A673 (cell line): Measurements from ENCODE around the gene FLCN. TPM values are rescaled to one million over a fixed set of nuclear protein-coding genes. Genes with fewer than 3 reads are reported as not detected.

Experiments used
- BruUV-seq: library from RNA; stranded (reverse); fragments of 400-500 nt; replicated peaks from 2 replicates; lab custom pipeline; 2021; lab: Mats Ljungman, UMichigan
- CTCF ChIA-PET: fragments of 300-600 bp; sonication (Branson Sonifier 250); formaldehyde crosslinking; loops from one replicate; lab custom pipeline; 2022; ENCODE audit warnings: antibody characterized with exemption; lab: Charles Lee
- POLR2A ChIA-PET: fragments of 300-600 bp; sonication (Branson Sonifier 250); formaldehyde crosslinking; loops from one replicate; lab custom pipeline; 2022; ENCODE audit warnings: antibody characterized with exemption; ENCODE audit not compliant: low non-redundant PET; lab: Charles Lee
- DNase-seq: peaks from one replicate; pipeline ENCODE4 v3.0.0-alpha.2; 2015; ENCODE audit warnings: low spot score
- H3K27ac ChIP-seq: fragments of 200-600 bp; sonication (generic); 2 replicates; pipeline ENCODE4 v1.5.1; 2016; ENCODE audit warnings: mixed run types, low read depth, mild to moderate bottlenecking, mixed read lengths, antibody characterized with exemption, low read length; ENCODE audit not compliant: poor library complexity, severe bottlenecking
- H3K27me3 ChIP-seq: fragments of 200-600 bp; sonication (generic); replicated peaks from 2 replicates; pipeline ENCODE4 v1.6.1; 2017; ENCODE audit warnings: mixed run types, low read depth, mild to moderate bottlenecking, mixed read lengths, antibody characterized with exemption, low read length; ENCODE audit not compliant: insufficient read depth, poor library complexity
- H3K36me3 ChIP-seq: fragments of 200-600 bp; sonication (generic); 2 replicates; pipeline ENCODE4 v1.6.1; 2016; ENCODE audit warnings: mixed run types, mild to moderate bottlenecking, mixed read lengths, antibody characterized with exemption, low read length; ENCODE audit not compliant: insufficient read depth, poor library complexity, severe bottlenecking
- H3K4me1 ChIP-seq: fragments of 200-600 bp; sonication (generic); 2 replicates; pipeline ENCODE4 v1.6.1; 2017; ENCODE audit warnings: mixed run types, mild to moderate bottlenecking, mixed read lengths, antibody characterized with exemption, low read length; ENCODE audit not compliant: insufficient read depth, poor library complexity, severe bottlenecking
- H3K4me3 ChIP-seq: fragments of 200-600 bp; sonication (generic); 2 replicates; pipeline ENCODE4 v1.5.1; 2016; ENCODE audit warnings: low read depth, mixed run types, mild to moderate bottlenecking, mixed read lengths, low read length; ENCODE audit not compliant: poor library complexity, severe bottlenecking
- H3K9me3 ChIP-seq: fragments of 200-600 bp; sonication (generic); 2 replicates; pipeline ENCODE4 v1.6.1; 2016; ENCODE audit warnings: mixed run types, low read depth, mild to moderate bottlenecking, mixed read lengths, antibody characterized with exemption, low read length; ENCODE audit not compliant: poor library complexity, severe bottlenecking
- EZH2 ChIP-seq: fragments of 200-600 bp; sonication (generic); IDR thresholded peaks from 2 replicates; pipeline ENCODE4 v1.6.1; 2017; ENCODE audit warnings: borderline replicate concordance, low read depth, mild to moderate bottlenecking, mixed read lengths, antibody characterized with exemption, low read length; ENCODE audit not compliant: poor library complexity, severe bottlenecking
- intact Hi-C: fragments of 100-400 bp; cut with micrococcal nuclease; formaldehyde crosslinking; loops from one replicate; pipeline ENCODE4 v1.10.0; 2022; ENCODE audit not compliant: unreplicated experiment
- total RNA-seq: library from RNA; stranded (reverse); gene quantifications from 2 replicates; pipeline ENCODE4 v1.2.3, GENCODE V29; 2021
- TF ChIP-seq, protein P1 (sequence below): fragments of 300-800, 200-600 bp; sonication (generic); conservative IDR thresholded peaks from 2 replicates; pipeline ENCODE4 v1.5.1; 2017; ENCODE audit warnings: low read depth, mild to moderate bottlenecking, antibody characterized with exemption, low read length, moderate library complexity, mixed read lengths

The FLCN gene
- total RNA-seq, 1 experiment from 2014 or later = 60.2 TPM

DNA sequence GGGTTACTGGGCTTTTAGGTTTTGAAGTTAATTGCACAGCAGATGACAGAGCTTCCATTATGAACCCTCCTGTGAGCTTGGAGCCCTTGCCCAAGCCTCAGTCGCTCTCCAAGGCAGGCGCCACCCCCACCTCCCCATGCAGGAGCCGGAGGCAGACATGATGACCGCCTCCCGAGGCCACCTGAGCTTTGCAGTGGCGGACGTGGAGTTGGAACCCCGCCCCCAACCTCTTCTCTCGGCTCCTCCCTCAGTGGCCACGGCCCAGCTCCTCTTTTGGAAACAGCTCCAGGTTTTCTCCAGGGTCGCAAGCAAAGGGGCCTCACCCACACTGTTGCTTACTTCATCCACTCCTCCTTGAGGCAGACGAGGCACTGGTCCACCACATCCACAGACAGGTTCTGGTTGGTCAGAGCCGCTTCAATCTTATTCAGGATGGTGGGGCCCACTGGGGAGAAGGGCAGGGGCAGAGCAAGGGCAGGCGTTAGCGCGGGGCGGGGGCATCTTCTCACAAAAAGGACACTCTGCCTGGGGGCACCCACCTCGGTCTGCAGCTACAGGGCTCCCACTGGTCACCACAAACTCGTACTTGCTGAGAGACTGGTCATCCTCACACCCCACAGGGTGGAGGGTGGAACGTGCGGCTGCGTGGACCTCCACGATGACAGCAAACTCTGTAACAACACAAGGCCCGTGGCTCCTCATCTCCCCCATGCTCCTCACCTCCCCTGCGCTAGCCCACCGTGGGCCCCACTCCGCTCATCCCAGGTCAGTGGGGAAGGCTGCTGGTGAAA, 22.1 kb downstream of the FLCN start:
- Histone ChIP-seq H3K4me1 (no peaks in the 10 kb centered on the region), H3K27me3 (no peaks in the 10 kb centered on the region), H3K4me3 (no peak overlapping the region), H3K27ac (no peak overlapping the region), H3K36me3 (peaks cover 45% of the 10 kb centered on the region), H3K9me3 (no peaks in the 10 kb centered on the region)
- CTCF ChIA-PET = no interaction called here
- no peak for DNase-seq
- intact Hi-C loops = loop anchor here (5.0 kb wide), 1 partner anchor 52 kb away; no protein-coding TSS in a partner anchor
- POLR2A ChIA-PET = no interaction called here
- no TSS peak for BruUV-seq
- no peak for TF ChIP-seq EZH2
- TF ChIP-seq, protein P1, sequence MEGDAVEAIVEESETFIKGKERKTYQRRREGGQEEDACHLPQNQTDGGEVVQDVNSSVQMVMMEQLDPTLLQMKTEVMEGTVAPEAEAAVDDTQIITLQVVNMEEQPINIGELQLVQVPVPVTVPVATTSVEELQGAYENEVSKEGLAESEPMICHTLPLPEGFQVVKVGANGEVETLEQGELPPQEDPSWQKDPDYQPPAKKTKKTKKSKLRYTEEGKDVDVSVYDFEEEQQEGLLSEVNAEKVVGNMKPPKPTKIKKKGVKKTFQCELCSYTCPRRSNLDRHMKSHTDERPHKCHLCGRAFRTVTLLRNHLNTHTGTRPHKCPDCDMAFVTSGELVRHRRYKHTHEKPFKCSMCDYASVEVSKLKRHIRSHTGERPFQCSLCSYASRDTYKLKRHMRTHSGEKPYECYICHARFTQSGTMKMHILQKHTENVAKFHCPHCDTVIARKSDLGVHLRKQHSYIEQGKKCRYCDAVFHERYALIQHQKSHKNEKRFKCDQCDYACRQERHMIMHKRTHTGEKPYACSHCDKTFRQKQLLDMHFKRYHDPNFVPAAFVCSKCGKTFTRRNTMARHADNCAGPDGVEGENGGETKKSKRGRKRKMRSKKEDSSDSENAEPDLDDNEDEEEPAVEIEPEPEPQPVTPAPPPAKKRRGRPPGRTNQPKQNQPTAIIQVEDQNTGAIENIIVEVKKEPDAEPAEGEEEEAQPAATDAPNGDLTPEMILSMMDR = no peak

DNA sequence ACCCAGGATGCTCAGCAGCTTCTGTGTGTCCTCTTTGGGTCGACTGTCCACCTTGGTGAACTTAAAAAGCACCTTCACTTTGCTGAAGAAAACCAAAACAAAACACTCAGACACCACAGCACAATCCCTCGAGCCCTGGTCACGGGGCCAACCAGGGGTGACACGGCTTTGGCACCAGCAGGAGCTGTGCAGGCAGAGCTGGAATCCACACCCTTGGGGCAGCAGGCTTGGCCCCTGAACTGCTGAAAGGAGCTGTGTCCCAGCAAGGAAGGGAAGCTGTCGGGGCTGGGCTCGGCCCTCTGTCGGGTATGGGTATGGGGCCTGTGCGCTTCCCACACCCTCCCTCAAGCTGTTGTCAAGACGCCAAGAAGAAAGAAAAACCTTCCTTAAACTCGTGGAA, 23.2 kb downstream of the FLCN start:
- BruUV-seq = no TSS peak
- no peaks in the 10 kb centered on the region for H3K4me1 ChIP-seq
- POLR2A ChIA-PET = no interaction called here
- no peaks in the 10 kb centered on the region for H3K9me3 ChIP-seq
- DNase-seq = no peak
- no peak overlapping the region for H3K4me3 ChIP-seq
- TF ChIP-seq, protein P1 = no peak
- TF ChIP-seq EZH2 = no peak
- no peak overlapping the region for H3K27ac ChIP-seq
- peaks cover 41% of the 10 kb centered on the region for H3K36me3 ChIP-seq
- no peaks in the 10 kb centered on the region for H3K27me3 ChIP-seq
- intact Hi-C loops = no loop called here
- CTCF ChIA-PET = no interaction called here

DNA sequence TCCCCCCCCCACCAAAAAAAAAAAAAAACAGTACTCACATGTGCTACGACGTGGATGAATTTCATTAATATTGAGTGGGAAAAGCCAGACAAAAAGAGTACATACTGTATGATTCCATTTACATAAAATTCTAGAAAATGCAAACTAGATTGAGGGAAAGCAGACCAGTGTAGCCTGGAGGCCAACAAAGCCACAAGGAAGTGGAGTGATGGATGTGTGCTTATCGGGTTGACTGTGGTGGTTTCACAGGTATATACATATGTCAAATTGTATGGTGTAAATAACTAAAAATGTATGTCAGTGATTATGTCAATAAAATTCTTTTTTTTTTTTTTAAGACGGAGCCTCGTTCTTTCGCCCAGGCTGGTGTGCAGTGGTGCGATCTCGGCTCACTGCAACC, 29.0 kb downstream of the FLCN start:
- H3K27ac ChIP-seq = no peak overlapping the region
- POLR2A ChIA-PET = no interaction called here

More for the DNA sequence above, 29.0 kb downstream of the FLCN start:
- no peak for DNase-seq
- BruUV-seq = no TSS peak
- TF ChIP-seq, protein P1 = no peak
- TF ChIP-seq EZH2 = no peak
- H3K4me1 ChIP-seq = peaks cover 18% of the 10 kb centered on the region
- H3K27me3 ChIP-seq = no peaks in the 10 kb centered on the region
- H3K36me3 ChIP-seq = peaks cover 4% of the 10 kb centered on the region
- intact Hi-C loops = loop anchor here (5.0 kb wide), 1 partner anchor 206 kb away; no protein-coding TSS in a partner anchor
- H3K9me3 ChIP-seq = no peaks in the 10 kb centered on the region
- CTCF ChIA-PET = no interaction called here
- no peak overlapping the region for H3K4me3 ChIP-seq
